ENCODE data around the gene ADAP1. TPM values are rescaled to one million over a fixed set of nuclear protein-coding genes. Genes with fewer than 3 reads are reported as not detected.
"Not testable (repeated sequence)": the region's sequence is repeated elsewhere in the genome, so short reads cannot be mapped to it uniquely, and the experiment has no call there.

ADAP1 gene
- 1 to 10 TPM; 3.8 to 6.5 TPM for total RNA-seq
- 1.4 TPM for polyA plus RNA-seq (2013, experiment 1 of 2)
- 1.2 TPM for polyA plus RNA-seq (2013, experiment 2 of 2)
- long read RNA-seq, experiment 1: 0 reads
- long read RNA-seq, experiment 2, transcript ADAP1-201 (11 exons, 2,363 nt): major isoform, 5 of 6 reads
- long read RNA-seq, experiment 2, partial matches to known transcripts: 1 of 6 reads
- long read RNA-seq, experiment 2, other reads (novel, unspliced or antisense): 0 of 6 reads
- long read RNA-seq, experiment 3, partial matches to known transcripts: 0 of 2 reads
- long read RNA-seq, experiment 3, other reads (novel, unspliced or antisense): 0 of 2 reads
- long read RNA-seq, experiment 4: 0 reads

- H3K4me1 Mint-ChIP-seq: no peaks in the 10 kb centered on the region
- no peak within 1 kb of the TSS for H3K9ac ChIP-seq (ENCODE audit: extremely low read depth, low read length, poor library complexity, severe bottlenecking)
- no peak for TF ChIP-seq CTCF (conservative IDR thresholded peaks at IDR 0.05)
Measured at GRCh38 chr7:954330-955238, at the start of gene ADAP1. ADAP1 (minus strand) TSS chr7:954680; CDS start chr7:954477, 203 bp downstream.

DNA sequence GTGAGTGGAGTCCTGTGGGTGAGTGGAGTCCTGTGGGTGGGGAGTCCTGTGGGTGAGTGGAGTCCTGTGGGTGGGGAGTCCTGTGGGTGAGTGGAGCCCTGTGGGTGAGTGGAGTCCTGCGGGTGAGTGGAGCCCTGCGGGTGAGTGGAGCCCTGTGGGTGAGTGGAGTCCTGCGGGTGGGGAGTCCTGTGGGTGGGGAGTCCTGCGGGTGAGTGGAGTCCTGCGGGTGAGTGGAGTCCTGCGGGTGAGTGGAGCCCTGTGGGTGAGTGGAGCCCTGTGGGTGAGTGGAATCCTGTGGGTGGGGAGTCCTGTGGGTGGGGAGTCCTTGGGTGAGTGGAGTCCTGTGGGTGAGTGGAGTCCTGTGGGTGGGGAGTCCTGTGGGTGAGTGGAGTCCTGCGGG is 48.0 kb upstream of the ADAP1 start:
- not testable (repeated sequence) for H3K9me3 ChIP-seq (ENCODE audit: control insufficient read depth, low read length); H3K4me1 ChIP-seq (ENCODE audit: control insufficient read depth, insufficient read depth, low read length); H3K9me3 Mint-ChIP-seq; H3K4me1 Mint-ChIP-seq; H3K27ac Mint-ChIP-seq; H3K27ac ChIP-seq (ENCODE audit: low read depth, low read length); H3K4me3 ChIP-seq (ENCODE audit: low read length); H3K9ac ChIP-seq (ENCODE audit: extremely low read depth, low read length, poor library complexity, severe bottlenecking); H3K27me3 ChIP-seq (ENCODE audit: control insufficient read depth, insufficient read depth, low read length, poor library complexity, severe bottlenecking); H3K27me3 Mint-ChIP-seq (ENCODE audit: insufficient read depth); DNase-seq; H3K36me3 ChIP-seq (ENCODE audit: control insufficient read depth, insufficient read depth, low read length); H3K4me3 Mint-ChIP-seq
- peaks cover 10% of the 10 kb centered on the region for H3K36me3 Mint-ChIP-seq (ENCODE audit: low read depth)
- 88% methylated on average over 1 of the region's 7 CpGs; no CpG with 5 or more reads in 1 of the 2 experiments for WGBS, 2 experiments (ENCODE audit: insufficient coverage in 1 of 2, insufficient read length in 1 of 2)

More at GRCh38 chr7:954330-955238, at the start of gene ADAP1:
- peaks cover 32% of the 10 kb centered on the region for H3K27me3 ChIP-seq (ENCODE audit: control insufficient read depth, insufficient read depth, low read length, poor library complexity, severe bottlenecking)
- Mint-ChIP-seq H3K27ac (no peak within 1 kb of the TSS), H3K4me3 (peak within 1 kb of the TSS; percentile 47), H3K9me3 (no peaks in the 10 kb centered on the region), H3K36me3 (ENCODE audit: low read depth) (no peaks in the 10 kb centered on the region), H3K27me3 (ENCODE audit: insufficient read depth) (peaks cover 19% of the 10 kb centered on the region)
- WGBS, 2 experiments (ENCODE audit: insufficient coverage in 1 of 2, insufficient read length in 1 of 2): 12 to 30% methylated on average over 28 to 115 of the region's 115 CpGs
- H3K36me3 ChIP-seq (ENCODE audit: control insufficient read depth, insufficient read depth, low read length): no peaks in the 10 kb centered on the region
- H3K4me3 ChIP-seq (ENCODE audit: low read length): no peak within 1 kb of the TSS
- no peaks in the 10 kb centered on the region for H3K9me3 ChIP-seq (ENCODE audit: control insufficient read depth, low read length)
- DNase-seq: no peak
- H3K27ac ChIP-seq (ENCODE audit: low read depth, low read length): no peak within 1 kb of the TSS
- H3K4me1 ChIP-seq (ENCODE audit: control insufficient read depth, insufficient read depth, low read length): no peaks in the 10 kb centered on the region

- not testable (repeated sequence) for H3K4me3 ChIP-seq (ENCODE audit: low read length); H3K27ac ChIP-seq (ENCODE audit: low read depth, low read length); H3K27ac Mint-ChIP-seq; H3K9me3 Mint-ChIP-seq; H3K27me3 Mint-ChIP-seq (ENCODE audit: insufficient read depth); H3K4me1 ChIP-seq (ENCODE audit: control insufficient read depth, insufficient read depth, low read length); H3K27me3 ChIP-seq (ENCODE audit: control insufficient read depth, insufficient read depth, low read length, poor library complexity, severe bottlenecking); H3K9me3 ChIP-seq (ENCODE audit: control insufficient read depth, low read length); H3K9ac ChIP-seq (ENCODE audit: extremely low read depth, low read length, poor library complexity, severe bottlenecking); H3K4me3 Mint-ChIP-seq; DNase-seq; H3K36me3 ChIP-seq (ENCODE audit: control insufficient read depth, insufficient read depth, low read length); H3K4me1 Mint-ChIP-seq
- peaks cover 10% of the 10 kb centered on the region for H3K36me3 Mint-ChIP-seq (ENCODE audit: low read depth)
- 96 to 100% methylated on average over 1 to 4 of the region's 4 CpGs for WGBS, 2 experiments (ENCODE audit: insufficient coverage in 1 of 2, insufficient read length in 1 of 2)
Measured at GRCh38 chr7:1002026-1002425, 47.5 kb upstream of the ADAP1 start.

DNA sequence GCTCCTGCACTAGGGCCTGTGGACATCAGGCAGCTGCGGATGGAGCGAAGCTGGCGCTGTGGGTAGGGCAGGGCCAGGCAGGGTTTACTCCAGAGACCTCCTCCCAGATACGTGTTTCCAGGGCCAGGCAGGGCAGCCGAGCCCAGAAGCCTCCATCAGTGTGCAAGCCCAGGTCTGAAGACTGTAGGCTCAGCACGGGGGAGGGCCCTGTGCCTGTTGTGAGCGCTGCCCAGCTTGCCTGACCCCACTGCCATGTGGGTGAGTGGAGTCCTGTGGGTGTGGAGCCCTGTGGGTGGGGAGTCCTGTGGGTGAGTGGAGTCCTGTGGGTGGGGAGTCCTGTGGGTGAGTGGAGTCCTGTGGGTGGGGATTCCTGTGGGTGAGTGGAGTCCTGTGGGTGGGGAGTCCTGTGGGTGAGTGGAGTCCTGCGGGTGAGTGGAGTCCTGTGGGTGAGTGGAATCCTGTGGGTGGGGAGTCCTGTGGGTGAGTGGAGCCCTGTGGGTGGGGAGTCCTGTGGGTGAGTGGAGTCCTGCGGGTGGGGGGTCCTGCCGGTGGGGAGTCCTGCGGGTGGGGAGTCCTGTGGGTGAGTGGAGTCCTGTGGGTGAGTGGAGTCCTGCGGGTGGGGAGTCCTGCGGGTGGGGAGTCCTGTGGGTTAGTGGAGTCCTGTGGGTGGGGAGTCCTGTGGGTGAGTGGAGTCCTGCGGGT is 46.7 kb upstream of the ADAP1 start:
- H3K4me3 ChIP-seq (ENCODE audit: low read length); H3K27ac Mint-ChIP-seq; H3K27me3 Mint-ChIP-seq (ENCODE audit: insufficient read depth); H3K4me3 Mint-ChIP-seq; H3K9me3 ChIP-seq (ENCODE audit: control insufficient read depth, low read length); H3K36me3 ChIP-seq (ENCODE audit: control insufficient read depth, insufficient read depth, low read length); H3K9me3 Mint-ChIP-seq; H3K27me3 ChIP-seq (ENCODE audit: control insufficient read depth, insufficient read depth, low read length, poor library complexity, severe bottlenecking); H3K4me1 ChIP-seq (ENCODE audit: control insufficient read depth, insufficient read depth, low read length); H3K4me1 Mint-ChIP-seq; H3K9ac ChIP-seq (ENCODE audit: extremely low read depth, low read length, poor library complexity, severe bottlenecking); H3K36me3 Mint-ChIP-seq (ENCODE audit: low read depth): not testable (repeated sequence)
- peak; percentile 80 for DNase-seq
- H3K27ac ChIP-seq (ENCODE audit: low read depth, low read length): peak overlapping the region; percentile 38
- WGBS, 2 experiments (ENCODE audit: insufficient coverage in 1 of 2, insufficient read length in 1 of 2): 90 to 94% methylated on average over 3 to 14 of the region's 14 CpGs
